Activated naive CD4-positive, alpha-beta T cell treated with anti-CD3 and anti-CD28 coated beads, Interleukin-2, amount 50 U/mL, for 16 hours (primary cell): ENCODE results near the gene TSPAN18.

Experiments used
- DNase-seq: peaks from one replicate; pipeline ENCODE4 v3.0.0-alpha.2; 2020

TSPAN18 gene

DNA sequence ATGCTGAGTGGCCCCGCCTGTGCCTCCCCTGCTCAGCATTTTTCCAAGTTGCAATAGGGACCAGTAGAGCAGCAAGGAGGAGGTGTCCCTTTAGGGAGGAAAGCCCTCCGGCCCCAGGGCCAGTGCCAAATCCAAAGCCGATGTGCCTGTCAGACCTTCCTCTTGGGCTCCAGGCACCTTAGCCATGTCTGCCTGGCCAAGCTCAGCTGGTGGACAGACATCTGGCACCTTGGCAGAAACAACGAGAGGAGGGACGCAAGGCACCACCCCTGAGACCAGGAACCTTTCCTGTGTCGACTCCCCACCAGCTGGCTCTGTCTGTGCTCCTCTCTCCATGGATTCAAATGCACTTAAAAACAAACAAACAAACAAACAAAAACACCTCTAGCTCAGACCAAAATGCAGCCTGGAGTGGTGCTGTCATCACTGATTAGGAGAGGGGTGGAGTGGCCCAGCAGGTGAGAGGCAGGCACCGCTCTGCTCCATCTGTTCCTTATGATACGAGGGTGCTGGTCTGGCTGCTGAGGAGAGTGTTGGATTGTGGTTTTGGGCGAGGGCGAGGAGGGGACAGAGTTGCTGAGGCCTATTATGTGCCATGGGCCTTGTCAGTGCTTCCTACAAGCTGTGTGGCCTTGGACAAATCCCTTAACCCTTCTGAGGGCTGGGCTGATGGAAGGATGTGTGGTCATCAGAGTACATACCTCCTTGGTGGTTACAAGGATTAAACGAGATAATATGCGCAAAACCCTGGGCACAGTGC lies 177.7 kb downstream of the TSPAN18 start:
- no peak for DNase-seq

DNA sequence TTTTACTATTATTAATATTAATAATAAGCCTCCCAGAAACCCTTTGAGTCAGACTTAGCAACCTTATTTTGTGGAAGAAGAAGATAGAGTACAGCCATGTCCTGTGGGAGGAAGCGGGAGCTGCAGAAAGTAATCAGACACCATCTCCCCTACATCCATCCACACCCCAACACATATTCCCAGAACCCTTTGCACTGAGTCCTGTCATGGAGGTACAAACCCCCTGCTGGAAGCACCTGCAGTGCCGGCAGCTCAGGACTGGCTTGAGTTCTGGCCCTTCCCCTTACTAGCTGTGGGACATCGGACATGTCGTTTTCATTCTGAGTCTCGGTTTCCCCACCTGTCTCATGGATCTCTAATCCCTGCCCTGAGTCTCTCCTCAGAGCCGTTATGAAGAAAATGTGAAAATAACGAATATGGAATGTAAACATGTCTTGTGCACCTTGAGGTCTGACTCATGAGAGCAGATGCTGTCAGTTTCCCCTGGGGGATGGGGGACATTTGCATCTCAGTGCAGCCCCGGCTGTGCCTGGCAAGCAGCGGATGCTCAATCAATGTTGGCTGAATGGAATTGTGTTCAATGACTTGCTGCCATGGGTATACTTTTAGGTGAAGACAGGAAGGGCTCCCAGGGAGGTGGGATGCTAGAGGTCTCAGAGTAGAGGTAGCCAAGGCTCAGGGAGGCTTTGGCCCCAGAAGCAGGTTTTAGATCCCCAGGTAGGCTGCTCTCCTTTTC lies 178.5 kb downstream of the TSPAN18 start:
- no peak for DNase-seq

DNA sequence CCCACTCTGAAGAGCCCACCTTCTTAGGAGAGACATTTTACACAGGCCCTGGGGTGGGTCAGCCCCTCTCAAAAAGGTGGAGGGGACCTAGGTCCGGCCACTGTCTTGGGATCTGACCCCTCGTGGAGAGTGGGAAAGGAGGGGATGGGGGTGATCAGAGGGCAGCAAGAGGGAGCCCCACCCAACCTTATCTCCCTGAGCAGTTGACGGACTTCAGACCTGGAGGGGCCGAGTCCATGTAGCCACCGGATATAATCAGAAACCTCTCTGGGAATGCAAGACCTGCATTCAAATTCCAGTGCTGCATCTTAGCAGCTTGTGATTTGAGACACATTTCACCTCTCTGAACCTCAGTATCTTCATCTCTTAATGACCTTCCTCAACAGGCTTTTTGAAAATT lies 179.9 kb downstream of the TSPAN18 start:
- DNase-seq, result no peak

DNA sequence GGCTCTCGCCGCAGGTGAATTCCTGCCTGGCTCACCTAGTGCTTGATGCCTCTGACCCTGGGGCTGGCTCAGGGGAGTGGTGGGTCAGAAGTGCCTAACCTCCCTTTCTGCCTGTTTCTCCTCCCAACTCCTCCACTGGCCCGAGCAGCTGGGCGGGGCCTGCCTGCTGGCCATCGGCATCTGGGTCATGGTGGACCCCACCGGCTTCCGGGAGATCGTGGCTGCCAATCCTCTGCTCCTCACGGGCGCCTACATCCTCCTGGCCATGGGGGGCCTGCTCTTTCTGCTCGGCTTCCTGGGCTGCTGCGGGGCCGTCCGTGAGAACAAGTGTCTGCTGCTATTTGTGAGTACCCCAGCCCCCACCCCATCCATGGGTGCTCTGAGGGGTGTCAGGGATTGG lies 182.8 kb downstream of the TSPAN18 start:
- DNase-seq, result no peak

DNA sequence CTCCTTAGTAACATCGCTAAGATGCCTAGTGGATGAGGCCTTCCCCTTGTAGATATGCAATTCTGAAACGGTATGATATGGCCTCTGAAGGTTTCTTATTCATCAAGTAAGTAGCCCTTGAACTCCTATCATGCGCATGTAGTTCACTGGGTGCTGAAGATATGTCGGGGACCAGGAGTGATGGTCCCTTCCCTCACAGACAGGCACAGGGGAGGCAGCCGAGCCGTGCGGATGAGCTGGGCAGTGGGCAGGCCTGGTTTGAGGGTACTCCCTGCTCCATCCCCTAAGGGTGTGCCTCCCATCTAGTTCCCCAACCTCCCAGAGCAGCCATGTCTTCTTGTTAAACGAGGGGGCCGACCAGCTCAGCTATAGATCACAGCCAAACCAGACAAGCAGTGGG lies 183.8 kb downstream of the TSPAN18 start:
- DNase-seq, result no peak

DNA sequence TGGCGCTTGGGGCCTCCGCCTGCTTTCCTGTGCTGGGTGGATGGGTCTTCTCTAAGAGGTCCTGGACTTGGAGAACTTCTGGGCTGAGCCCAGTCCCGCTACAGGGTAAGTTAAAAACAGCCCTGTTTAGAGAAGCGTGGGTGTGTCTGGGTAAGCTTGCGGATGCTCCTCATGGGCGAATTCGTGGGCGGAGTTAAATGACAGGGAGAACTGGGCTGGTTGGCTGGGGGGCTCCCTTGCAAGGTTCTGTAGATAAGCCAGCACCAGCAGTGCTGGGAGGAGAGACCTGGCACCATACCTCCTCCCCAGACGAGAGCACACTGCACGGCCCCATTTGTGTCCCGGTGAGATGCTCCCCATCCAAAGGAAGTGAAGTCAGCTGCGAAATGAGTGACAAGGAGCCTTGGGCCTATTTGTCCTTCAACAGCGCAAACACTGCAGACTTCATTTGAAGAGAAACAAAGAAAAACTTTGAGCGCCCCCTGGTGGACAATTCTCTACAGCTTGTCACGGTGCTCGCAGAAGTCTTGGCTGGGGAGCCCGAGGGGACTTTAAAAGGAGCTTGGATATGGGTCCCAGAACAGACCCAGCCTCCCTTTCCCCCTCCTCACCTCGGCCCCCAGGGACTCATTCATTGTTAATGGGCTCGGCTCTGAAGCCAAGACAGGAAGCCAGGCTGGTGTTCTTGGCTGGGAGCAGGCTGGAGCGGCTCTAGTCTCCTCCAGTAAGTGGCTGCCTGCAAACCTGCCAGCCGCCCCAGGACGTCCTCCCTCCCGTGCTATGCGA lies 184.5 kb downstream of the TSPAN18 start:
- peak; percentile 82 for DNase-seq

DNA sequence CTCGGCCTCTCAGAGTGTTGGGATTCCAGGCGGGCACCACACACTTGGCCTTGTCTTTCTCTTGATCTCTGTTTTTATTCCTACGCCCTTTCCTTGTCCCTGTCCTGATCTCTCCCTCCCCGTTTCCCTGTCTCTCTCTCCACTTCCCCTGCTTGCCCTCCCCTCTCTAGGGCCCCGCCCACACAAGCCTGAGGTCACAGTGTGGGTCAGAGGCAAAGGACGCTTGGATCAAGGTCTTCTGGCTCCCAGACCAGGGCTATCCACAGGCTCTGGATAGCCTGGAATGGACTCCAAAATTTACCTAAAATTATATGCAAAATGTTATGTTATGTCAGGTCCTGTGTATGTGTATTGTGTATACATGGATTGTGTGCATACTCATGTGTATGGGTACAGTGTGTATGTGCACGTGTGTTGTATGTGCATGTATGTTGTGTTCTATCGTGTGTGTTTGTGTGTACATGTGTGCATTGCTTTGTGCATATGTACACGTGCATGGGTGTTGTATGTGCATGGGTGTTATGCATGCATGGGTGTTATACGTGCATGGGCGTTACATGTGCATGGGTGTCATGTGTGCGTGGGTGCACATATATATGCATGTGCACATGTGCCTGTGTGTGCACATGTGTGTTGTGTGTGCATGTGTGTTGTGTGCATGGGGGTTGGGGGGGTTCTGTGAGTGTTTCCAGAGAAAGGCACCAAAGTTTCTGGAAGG lies 185.7 kb downstream of the TSPAN18 start:
- no peak for DNase-seq

DNA sequence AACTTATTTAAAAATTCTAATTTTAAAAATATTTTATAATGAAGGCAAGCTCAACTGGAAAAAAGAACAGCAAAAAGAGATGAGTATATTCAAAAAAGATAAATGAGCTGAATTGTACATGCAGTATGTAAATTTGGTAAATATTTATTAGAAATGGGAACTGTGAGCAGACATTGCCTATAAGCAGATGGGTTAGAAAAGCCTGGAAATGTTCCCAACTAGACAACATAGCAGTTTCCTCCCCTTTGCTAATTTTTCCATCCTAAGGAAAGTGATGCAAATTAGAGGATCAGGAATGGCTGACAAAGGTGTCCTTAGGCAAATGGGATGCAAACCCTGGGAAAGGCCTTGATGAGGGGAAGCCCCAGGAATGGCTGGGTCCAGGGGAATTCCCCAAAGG lies 186.7 kb downstream of the TSPAN18 start:
- no peak for DNase-seq

DNA sequence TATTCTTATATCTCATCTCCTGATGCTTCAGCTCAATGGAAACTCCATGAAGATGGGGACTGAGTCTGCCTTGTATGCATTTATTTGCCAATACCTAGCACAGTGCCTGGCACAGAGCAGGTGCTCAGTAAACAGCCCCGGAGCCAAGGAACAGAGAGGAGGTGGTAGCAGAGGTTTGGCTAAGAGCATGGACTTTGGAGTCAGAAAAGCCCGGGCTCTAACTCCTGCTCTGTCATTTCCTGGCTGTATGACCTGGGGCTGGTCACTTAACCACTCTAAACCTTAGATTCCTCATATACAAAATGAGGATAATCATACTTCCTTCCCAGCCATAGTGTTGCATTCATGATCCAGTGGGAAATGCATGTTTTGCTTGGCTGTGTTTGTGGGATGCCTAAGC lies 187.3 kb downstream of the TSPAN18 start:
- no peak for DNase-seq

DNA sequence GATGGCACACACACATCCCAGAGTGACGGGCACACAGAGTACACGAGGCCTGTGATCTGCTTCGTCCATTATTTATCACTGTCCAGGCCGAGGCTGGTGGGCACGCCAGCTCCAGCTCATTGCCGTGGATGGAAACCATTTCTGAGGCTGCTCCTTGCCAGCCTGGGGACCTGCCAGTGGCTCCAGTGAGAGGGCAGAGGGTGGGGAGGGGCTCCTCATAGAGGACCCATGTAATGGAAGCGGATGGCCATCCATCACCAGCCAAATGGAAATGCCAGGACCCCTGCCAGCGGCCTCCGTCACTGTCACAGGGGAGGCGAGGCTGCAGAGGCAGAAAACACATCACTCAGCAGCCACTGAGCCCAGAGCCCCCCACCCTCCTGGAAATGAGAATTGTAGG lies 188.2 kb downstream of the TSPAN18 start:
- DNase-seq, result no peak

DNA sequence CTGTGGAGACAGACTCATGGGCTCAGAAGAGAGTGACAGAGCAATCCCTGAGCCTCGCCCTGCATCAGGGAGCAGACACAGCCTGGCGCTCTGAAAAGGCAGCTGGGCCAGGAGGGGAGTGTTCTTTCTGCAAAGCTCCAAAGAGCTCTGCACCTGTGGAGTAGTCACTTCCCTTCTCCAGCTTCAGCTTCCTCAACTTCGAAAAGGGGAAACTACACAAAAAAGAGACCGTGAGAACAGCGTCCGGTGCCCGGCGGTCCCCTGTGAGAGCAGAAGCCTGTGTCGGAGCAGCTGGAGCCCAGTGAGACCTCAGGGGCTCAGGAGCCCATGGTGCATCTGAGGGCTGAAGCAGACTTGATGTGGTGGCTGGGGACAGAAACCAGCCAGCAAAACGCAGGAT lies 188.9 kb downstream of the TSPAN18 start:
- no peak for DNase-seq

DNA sequence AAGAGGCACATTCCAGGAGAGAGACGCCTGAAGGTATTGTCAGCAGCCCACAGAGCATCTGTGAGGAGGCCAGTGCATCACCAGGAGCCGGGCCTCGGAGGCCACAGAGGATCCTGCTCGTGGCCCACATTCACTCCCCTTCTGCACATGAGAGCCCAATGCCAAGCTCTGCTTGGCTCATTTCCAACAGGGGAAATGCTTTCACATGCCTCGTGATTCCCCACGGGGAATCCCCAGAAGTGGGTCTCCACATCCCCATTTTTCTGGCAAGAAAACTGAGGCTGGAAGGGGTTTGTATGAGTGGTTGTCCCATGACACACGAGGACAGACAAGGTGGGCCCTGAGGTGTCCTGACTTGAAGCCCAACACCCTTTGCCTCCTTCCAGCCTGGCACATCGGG lies 189.6 kb downstream of the TSPAN18 start:
- DNase-seq, result no peak

DNA sequence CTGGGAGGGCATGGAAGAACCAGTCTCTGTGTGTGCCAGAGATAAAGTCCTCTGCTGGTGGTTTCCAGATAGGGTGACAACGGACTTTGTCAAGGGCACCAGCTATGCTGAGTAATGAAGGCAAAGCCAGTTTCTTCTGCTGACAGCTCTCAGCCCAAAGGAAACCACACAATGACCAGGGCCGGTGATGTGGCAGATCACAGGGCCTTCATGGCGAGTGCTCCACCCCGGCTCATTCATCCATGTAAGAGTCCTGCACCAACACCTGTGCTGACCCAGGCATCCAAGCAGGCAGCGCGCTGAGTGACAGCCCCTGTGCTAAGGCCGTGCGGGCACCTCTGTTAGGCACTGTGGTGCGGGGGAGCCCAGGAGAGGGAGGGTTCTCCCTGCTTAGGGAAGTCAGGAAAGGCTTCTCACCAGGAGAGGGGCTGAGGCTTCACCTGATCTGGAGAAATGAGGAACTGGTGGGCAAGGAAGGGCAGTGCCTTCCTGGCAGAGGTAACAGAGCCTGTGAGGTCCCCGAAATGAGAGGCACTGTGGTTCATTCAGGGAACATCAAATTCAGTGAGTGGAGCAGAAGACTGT lies 190.1 kb downstream of the TSPAN18 start:
- DNase-seq, result no peak

DNA sequence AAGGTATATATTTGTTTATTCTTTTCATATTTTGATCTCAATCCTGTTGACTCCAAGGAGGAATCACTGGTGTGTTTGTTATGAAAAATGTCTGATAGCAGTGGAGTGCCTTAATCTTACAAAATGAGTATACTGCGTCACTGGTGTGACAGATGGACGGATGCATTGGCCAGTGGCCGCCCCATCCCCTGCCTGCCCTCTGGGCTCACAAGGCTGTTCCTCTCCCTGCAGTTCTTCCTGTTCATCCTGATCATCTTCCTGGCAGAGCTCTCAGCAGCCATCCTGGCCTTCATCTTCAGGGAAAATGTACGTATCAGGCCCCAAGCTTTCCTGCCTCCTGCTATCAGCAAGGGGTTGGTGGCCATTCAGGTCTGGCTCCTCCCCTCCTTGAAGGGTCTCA lies 191.0 kb downstream of the TSPAN18 start:
- DNase-seq, result no peak

DNA sequence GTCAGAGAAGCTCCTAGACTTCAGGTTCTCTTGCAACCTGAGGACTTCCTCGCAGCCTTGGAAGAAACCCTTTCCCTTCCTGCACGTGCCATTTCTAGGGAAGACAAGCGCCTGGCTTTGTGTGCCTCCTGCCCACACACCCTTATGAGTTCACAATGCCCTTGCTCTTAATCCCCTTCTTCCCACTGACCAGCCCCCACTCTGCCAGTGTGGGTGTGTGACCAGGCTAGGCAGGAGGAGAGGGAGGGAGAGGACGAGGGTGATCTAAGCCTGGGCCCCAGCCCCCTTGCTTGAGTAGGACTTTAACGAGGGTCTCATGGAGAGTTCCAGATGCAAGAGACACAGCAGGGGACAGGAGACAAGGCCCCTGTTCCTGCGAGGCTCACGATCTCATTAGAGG lies 193.7 kb downstream of the TSPAN18 start:
- no peak for DNase-seq

DNA sequence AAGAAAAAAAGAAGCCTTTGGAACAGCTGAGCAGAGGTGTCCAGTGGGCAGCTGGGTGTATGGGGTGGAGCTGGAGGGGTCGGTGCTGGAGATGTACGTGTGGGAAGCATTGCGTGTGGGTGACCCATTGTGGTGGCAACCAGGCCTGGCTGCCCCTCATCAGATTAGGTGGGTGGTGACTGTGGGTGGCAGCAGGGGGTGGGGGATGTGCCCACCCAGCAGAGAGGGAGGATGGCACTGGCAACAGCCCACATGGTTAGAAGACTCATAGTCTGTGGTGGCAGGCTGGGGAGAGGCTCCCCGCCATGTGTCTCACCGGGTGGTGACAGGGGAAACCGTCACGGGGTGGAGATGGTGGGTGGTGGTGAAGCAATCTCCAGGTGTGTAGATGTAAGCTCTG lies 196.4 kb downstream of the TSPAN18 start:
- no peak for DNase-seq

DNA sequence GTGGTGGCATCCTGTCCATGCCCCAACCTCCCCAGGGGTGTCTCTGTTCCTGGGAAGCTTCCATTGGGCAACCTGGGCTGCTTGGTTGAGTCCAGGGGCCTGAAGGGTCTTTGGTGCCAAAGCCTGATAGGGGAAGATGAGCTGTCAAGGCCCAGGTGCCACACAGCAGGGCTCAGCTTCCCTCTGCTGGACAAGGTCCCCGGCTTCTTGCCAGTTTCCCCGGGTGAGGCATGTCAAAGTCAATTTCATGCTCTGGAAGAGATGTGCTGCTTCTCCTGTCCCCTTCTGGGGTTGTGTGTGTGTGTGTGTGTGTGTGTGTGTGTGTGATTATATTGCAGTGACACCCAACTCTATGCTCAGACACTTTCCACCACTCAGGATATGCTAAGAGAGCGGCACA lies 197.0 kb downstream of the TSPAN18 start:
- no peak for DNase-seq

DNA sequence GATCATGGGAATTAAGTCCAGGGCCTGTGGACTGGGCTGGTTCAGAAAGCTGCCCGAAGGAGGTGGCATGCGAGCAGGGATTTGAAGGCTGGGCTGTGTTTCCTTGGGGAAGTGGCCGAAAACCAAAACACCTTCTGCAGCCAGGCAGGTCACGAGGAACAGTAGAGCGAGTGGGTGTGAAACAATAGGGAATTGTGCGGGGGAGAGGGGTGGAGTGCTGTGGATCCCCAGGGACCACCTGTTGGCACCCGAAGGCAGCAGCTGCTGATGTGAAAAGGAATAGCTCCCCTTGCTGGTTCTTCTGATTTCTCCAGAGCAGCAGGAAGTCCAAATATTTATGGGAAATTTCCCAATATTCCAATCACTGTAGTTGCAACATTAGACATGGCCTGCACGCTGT lies 199.3 kb downstream of the TSPAN18 start:
- no peak for DNase-seq

DNA sequence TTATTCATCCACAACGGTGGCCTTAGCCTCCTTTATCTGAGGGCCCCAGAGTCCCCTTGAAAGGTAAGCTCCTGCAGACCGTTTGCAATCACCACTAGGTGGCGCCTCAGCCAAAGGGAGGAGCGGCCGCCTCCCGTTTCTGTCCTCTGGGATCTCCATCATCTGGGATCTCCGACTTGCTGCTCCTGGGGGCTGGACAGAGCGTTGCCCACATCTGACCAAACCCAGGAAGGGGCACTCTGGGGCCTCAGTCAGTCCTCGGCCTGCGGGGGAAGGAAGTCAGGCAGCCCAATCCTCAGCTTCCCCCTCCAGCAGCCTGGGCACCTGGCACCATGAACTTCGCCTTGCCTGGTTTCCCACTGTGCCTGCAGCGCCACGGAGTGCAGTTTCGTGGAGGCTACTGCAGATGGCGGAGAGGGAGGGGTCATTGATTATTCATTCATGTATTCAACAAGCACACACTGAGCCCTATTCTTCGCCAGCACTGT lies 200.5 kb downstream of the TSPAN18 start:
- DNase-seq, result peak; percentile 59

DNA sequence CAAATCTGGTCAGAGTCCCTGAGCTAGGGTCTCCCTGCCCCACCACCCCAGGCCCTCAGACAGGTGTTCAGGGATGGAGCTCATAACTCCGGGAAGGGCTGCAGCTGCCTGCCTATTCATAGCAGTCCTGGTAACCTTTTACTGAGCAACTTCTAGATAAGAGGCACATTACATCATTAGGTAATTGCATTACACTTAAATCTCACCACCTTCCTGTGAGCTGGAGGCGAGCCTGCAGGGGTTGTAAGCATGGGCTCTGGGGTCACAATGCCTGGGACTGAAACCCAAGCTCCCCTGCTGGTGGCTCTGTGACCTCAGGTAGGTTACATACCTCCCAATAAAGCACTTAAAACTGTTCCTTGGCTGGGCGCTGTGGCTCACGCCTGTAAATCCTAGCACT lies 201.4 kb downstream of the TSPAN18 start:
- DNase-seq, result no peak

DNA sequence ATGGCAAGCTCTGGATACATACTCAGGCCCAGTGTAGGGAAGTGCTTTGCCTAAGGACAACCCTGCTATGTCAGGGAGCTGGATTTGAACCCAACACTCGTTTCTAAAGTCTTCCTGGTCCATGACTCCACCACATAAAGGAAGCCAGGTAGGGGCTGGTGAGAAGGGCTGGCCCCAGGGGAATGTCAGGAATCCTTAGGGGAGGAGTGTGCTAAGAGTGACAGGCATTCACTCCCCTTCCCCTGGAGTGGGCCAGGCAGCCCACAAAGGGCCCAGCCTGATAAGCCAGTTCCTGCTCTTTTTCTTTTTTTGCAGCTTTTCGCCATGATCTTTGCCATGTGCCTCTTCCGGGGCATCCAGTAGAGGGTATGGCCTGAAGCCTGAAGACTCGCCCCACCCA lies 202.1 kb downstream of the TSPAN18 start:
- DNase-seq, result no peak

DNA sequence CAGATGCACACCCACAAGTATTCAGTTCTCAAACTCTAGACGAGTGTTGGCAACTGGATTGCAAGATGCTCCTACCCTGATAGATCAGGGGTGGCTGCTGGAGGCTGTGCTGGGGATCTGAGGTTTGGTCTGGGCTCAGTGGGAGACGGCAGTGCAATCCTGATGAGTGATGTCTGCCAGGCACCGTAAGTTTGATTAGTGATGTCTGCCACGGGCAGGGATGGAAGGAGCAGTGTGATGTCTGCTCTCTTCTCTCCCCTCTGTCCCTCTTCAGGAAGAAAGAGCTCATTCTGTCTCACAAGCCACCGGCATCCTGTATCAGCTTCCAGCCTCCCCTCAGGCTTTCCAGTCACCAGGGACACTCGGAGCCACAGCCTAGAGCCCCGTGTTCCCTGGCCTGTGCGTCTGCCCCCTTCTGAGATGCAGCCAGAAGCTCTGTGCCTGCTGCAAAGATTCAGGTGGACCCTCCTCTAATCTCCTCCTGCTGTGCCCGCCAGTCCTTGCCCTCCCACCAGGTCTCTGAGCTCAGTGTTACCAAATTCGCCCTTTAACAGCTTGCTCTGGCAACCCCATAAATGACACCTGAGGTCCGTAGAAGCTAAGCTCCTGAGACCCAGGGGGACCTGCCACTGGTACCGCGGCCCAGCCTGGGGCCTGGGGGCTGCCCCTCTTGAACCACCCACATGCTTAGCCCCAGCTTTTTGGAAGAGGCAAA lies 204.0 kb downstream of the TSPAN18 start:
- no peak for DNase-seq
